Spleen (tissue), 11 donors: ENCODE results near the gene PAX5. TPM values are rescaled to one million over a fixed set of nuclear protein-coding genes. Genes with fewer than 3 reads are reported as not detected.

Source experiments
- DNase-seq: peaks from one replicate; pipeline ENCODE4 v3.0.0-alpha.2; 2020
- H3K27ac ChIP-seq, 8 donors: fragments of 200-600 bp; sonication (generic) in 7 of 8; 1 replicate in 4 of 8; 2 replicates in 4 of 8; pipeline versions ENCODE4 v1.5.0 to v1.8.0; 2016 to 2021; ENCODE audit warnings: inconsistent platforms in 4 of 8, mild to moderate bottlenecking in 4 of 8, moderate library complexity in 1 of 8
- H3K27me3 ChIP-seq, 7 donors: fragments of 200-600 bp; sonication (generic) in 6 of 7; replicated peaks in 1 of 7; 1 replicate in 4 of 7; 2 replicates in 3 of 7; pipeline versions ENCODE4 v1.5.0 to v1.8.0; 2016 to 2021; ENCODE audit warnings: inconsistent platforms in 3 of 7, mild to moderate bottlenecking in 1 of 7
- H3K36me3 ChIP-seq, 6 donors: fragments of 200-600 bp; sonication (generic) in 5 of 6; 1 replicate in 4 of 6; 2 replicates in 2 of 6; pipeline versions ENCODE4 v1.5.0 to v1.8.0; 2016 to 2021; ENCODE audit warnings: inconsistent platforms in 2 of 6
- H3K4me1 ChIP-seq, 6 donors: fragments of 200-600 bp; sonication (generic) in 5 of 6; 1 replicate in 3 of 6; 2 replicates in 3 of 6; pipeline versions ENCODE4 v1.5.0 to v1.8.0; 2016 to 2021; ENCODE audit warnings: inconsistent platforms in 3 of 6
- H3K4me3 ChIP-seq, 8 donors: fragments of 200-600 bp; sonication (generic) in 7 of 8; 1 replicate in 4 of 8; 2 replicates in 4 of 8; pipeline versions ENCODE4 v1.5.0 to v1.8.0; 2016 to 2021; ENCODE audit warnings: inconsistent platforms in 4 of 8, mild to moderate bottlenecking in 4 of 8, moderate library complexity in 2 of 8
- H3K9me3 ChIP-seq, 8 donors: fragments of 200-600 bp; sonication (generic) in 7 of 8; 1 replicate in 4 of 8; 2 replicates in 4 of 8; pipeline versions ENCODE4 v1.5.0 to v1.8.0; 2016 to 2021; ENCODE audit warnings: inconsistent platforms in 4 of 8
- POLR2A ChIP-seq, 3 donors: fragments of 450-650 bp; IDR thresholded peaks; one replicate each; pipeline ENCODE4 v1.5.1; 2017; ENCODE audit warnings: antibody characterized with exemption in 3 of 3, mild to moderate bottlenecking in 1 of 3
- POLR2AphosphoS5 ChIP-seq, 3 donors: sonication (generic); formaldehyde crosslinking; IDR thresholded peaks; one replicate each; pipeline ENCODE4 v1.5.1; 2017; ENCODE audit warnings: antibody characterized with exemption in 3 of 3
- WGBS, 5 donors: extraction: QIAGEN DNeasy Blood & Tissue Kit in 3 of 5; methylation state at CpG; one replicate each; pipeline versions ENCODE4 v1.1.5 to v1.1.7; 2013 to 2018; 5-methylcytosine and 5-hydroxymethylcytosine counted together
- intact Hi-C: fragments of 100-400 bp; cut with DNase I; formaldehyde crosslinking; loops from one replicate; pipeline ENCODE4 v1.15.0; 2023; ENCODE audit warnings: low total_unique reads
- polyA plus RNA-seq, 3 donors: library from polyadenylated mRNA; stranded (reverse); fragments of 200-250 nt; gene quantifications; one replicate each; pipeline ENCODE4 v1.2.1, GENCODE V29; 2013
- total RNA-seq, 7 donors: library from RNA; depleted of rRNA in 3 of 7; stranded (reverse); fragments of >200 nt in 3 of 7; fragmentation: NEBNext Ultra II Directional in 4 of 7; extraction: Animal tissue kit (Norgen Biotek cat#: 25700) in 4 of 7; gene quantifications; one replicate each; pipeline versions ENCODE4 v1.1.0 to v1.2.1, GENCODE V29; 2016 to 2021
- TF ChIP-seq, protein P1 (sequence below), 11 experiments: fragments of 200-600 bp in 7 of 11; fragments of 450-650 bp in 4 of 11; sonication (generic) in 4 of 11; IDR thresholded peaks in 8 of 11; conservative IDR thresholded peaks in 3 of 11; 1 replicate in 7 of 11; 2 replicates in 4 of 11; pipeline versions ENCODE4 v1.4.0 to v1.8.0; 2016 to 2021; ENCODE audit warnings: antibody characterized with exemption in 11 of 11, inconsistent platforms in 4 of 11, mild to moderate bottlenecking in 1 of 11
- donor health status: healthy with polysubstance abuse.
- donor health status: DM: no; HTN: no; CAD: no; lungs with moderate emphysema.
- donor health status: DM: no; HTN: no; CAD: no.
- donor health status: Bipolar disorder and iron deficiency.
- donor health status: healthy.
- donor health status: DM: no; HTN: no; CAD: no.
- donor health status: DM: yes; HTN: yes; CAD: no.

PAX5 gene
- total and polyA plus RNA-seq, 10 donors, result 15.9 to 120 (median 53.0) TPM

GRCh38 chr9:37030611-37030939 is 3.5 kb downstream of the PAX5 start:
- intact Hi-C loops, result no loop called here
- Histone ChIP-seq H3K27ac (peak overlapping the region in 4 of 8 donors; percentile 88 to 91 (median 90)), H3K9me3 (no peaks in the 10 kb centered on the region), H3K27me3 (peaks cover 25 to 100% (median 98%) of the 10 kb centered on the region in 7 donors), H3K4me3 (peak overlapping the region; percentile 2 to 73 (median 26)), H3K36me3 (no peaks in the 10 kb centered on the region), H3K4me1 (peaks cover 32 to 89% (median 70%) of the 10 kb centered on the region in 6 donors)
- DNase-seq, result peak; percentile 79
- TF ChIP-seq POLR2AphosphoS5 (IDR thresholded peaks at IDR 0.05) (peak in 1 of 3 donors; percentile 53), POLR2A (IDR thresholded peaks at IDR 0.05) (no peak)
- TF ChIP-seq, protein P1, sequence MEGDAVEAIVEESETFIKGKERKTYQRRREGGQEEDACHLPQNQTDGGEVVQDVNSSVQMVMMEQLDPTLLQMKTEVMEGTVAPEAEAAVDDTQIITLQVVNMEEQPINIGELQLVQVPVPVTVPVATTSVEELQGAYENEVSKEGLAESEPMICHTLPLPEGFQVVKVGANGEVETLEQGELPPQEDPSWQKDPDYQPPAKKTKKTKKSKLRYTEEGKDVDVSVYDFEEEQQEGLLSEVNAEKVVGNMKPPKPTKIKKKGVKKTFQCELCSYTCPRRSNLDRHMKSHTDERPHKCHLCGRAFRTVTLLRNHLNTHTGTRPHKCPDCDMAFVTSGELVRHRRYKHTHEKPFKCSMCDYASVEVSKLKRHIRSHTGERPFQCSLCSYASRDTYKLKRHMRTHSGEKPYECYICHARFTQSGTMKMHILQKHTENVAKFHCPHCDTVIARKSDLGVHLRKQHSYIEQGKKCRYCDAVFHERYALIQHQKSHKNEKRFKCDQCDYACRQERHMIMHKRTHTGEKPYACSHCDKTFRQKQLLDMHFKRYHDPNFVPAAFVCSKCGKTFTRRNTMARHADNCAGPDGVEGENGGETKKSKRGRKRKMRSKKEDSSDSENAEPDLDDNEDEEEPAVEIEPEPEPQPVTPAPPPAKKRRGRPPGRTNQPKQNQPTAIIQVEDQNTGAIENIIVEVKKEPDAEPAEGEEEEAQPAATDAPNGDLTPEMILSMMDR (IDR thresholded peaks at IDR 0.05 in 8 of 11, conservative IDR thresholded peaks at IDR 0.05 in 3 of 11), result no peak
- 0 to 6% (median 1%) methylated on average over 7 of the region's 7 CpGs for WGBS, 5 donors

DNA sequence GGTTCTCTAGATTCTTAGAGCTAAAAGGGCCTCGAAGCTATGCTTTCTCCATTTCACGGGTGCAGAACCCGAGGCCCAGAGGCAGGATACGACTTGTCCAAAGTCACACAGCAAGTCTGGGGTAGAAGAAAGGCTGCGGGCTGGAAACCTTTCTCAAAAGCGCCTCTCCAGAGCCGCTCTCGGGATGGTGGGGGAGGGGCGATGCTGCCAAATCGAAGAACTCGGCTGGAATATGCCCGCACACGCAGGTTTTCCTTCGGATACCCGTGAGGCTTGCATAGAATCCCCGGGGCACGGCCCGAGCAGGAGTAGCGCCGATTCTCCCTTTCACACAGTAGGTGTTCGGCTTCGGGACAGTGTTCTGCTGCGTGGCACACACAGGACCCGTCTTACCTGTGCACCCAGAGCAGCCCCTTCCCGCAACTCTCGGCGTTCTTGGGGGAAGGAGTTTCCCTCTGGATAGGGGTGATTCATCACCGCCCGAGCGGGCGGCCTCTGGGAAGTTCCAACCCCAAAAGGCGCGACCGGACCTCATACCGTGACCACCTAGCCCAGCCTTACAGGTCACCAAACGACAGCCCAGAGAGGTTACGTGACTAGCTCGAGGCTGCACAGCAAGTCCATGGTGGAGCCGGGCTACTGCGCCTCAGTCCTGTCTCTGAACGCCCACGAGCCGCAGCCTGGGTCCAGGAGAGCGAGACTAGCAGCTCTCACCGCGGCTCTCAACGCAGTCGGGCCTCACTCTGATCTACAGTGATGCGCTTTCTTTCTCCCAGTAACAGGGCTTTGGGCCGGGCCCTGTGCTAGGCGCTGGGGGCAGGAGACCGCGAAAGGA is 4.1 kb downstream of the PAX5 start:
- peak in 1 of 3 donors; percentile 42 for TF ChIP-seq POLR2AphosphoS5 (IDR thresholded peaks at IDR 0.05)
- TF ChIP-seq, protein P1 (IDR thresholded peaks at IDR 0.05 in 8 of 11, conservative IDR thresholded peaks at IDR 0.05 in 3 of 11), result no peak
- Histone ChIP-seq H3K27ac (peak overlapping the region in 4 of 8 donors; percentile 18 to 91 (median 90)), H3K9me3 (no peaks in the 10 kb centered on the region), H3K36me3 (no peaks in the 10 kb centered on the region), H3K4me3 (peak overlapping the region; percentile 2 to 73 (median 26)), H3K27me3 (peaks cover 26 to 100% (median 98%) of the 10 kb centered on the region in 7 donors), H3K4me1 (peaks cover 36 to 89% (median 70%) of the 10 kb centered on the region in 6 donors)
- peak; percentile 81 for DNase-seq
- intact Hi-C loops, result no loop called here
- 3 to 10% (median 5%) methylated on average over 51 to 53 of the region's 53 CpGs for WGBS, 5 donors

DNA sequence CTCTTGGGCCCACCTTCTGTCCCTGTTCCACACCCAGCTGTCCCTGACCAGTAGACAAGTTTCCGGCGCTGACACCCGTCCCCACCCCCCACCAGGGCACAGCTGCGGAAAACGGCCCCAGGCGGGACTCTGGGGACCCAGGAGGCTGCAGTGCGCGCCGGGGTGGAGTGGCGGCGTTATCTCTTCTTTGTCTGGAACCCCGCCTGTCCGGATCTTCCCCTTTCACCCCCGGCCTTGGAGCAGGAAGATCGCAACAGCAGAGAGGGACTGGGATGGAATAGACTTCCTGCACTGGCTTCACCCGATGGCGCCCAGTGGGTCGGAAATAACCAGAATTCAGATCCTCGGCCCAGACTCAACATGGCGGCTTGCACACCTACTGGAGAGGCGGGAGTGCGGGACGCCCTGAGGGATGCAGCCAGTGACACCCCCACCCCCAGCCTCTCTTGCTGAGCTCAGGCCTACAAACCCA is 4.7 kb downstream of the PAX5 start:
- 3 to 12% (median 5%) methylated on average over 14 to 23 of the region's 23 CpGs for WGBS, 5 donors
- intact Hi-C loops, result no loop called here
- Histone ChIP-seq H3K27ac (peak overlapping the region in 5 of 8 donors; percentile 4 to 91 (median 90)), H3K4me1 (peaks cover 32 to 89% (median 69%) of the 10 kb centered on the region in 6 donors), H3K27me3 (peaks cover 26 to 100% (median 98%) of the 10 kb centered on the region in 7 donors), H3K36me3 (no peaks in the 10 kb centered on the region), H3K4me3 (peak overlapping the region in 5 of 8 donors; percentile 20 to 73 (median 36)), H3K9me3 (no peaks in the 10 kb centered on the region)
- DNase-seq, result peak; percentile 84
- TF ChIP-seq POLR2A (IDR thresholded peaks at IDR 0.05) (no peak), POLR2AphosphoS5 (IDR thresholded peaks at IDR 0.05) (peak in 2 of 3 donors; percentile 17 to 36)

GRCh38 chr9:37028420-37029031 is 5.5 kb downstream of the PAX5 start:
- intact Hi-C loops, result no loop called here
- Histone ChIP-seq H3K27me3 (peaks cover 26 to 100% (median 96%) of the 10 kb centered on the region in 7 donors), H3K4me1 (peaks cover 32 to 90% (median 66%) of the 10 kb centered on the region in 6 donors), H3K36me3 (no peaks in the 10 kb centered on the region), H3K9me3 (no peaks in the 10 kb centered on the region), H3K4me3 (peak overlapping the region in 5 of 8 donors; percentile 20 to 73 (median 57)), H3K27ac (peak overlapping the region in 4 of 8 donors; percentile 18 to 91 (median 90))
- TF ChIP-seq, protein P1 (IDR thresholded peaks at IDR 0.05 in 8 of 11, conservative IDR thresholded peaks at IDR 0.05 in 3 of 11), result no peak
- TF ChIP-seq POLR2A (IDR thresholded peaks at IDR 0.05) (no peak), POLR2AphosphoS5 (IDR thresholded peaks at IDR 0.05) (no peak)
- WGBS, 5 donors, result 15 to 19% (median 16%) methylated on average over 12 to 22 of the region's 22 CpGs
- peak; percentile 76 for DNase-seq
